ENCODE results near the gene SLC10A7.

Gene SLC10A7

DNA sequence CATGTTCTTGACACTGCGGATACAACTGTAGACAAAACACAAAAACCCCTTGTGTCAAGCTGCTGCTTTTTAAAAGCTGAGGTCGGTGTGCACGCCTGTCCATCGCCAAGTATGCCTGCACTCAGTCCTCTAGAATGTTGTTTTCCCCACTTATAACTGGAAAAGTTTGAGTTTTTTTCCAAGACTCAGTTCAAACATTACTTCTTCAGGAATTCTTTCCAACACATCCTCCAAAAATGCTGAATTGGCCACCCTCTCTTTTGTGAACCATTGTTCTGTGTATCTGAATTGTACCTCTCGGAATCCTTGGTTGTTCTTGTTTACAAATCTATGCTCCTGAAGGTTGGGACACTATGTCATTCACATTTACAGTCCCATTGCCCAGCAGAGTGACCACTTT, 212.8 kb downstream of the SLC10A7 start:
- Histone ChIP-seq H3K27me3 (ENCODE audit: control insufficient read depth in 2 of 2, insufficient read depth in 2 of 2, low read length in 2 of 2) (no peaks in the 10 kb centered on the region), H3K9ac (ENCODE audit: low read depth in 1 of 2, low read length in 2 of 2) (no peak overlapping the region), H3K27ac (ENCODE audit: low read depth in 2 of 2, low read length in 2 of 2) (no peak overlapping the region), H3K4me3 (ENCODE audit: low read length in 2 of 2) (no peak overlapping the region), H3K9me3 (ENCODE audit: control insufficient read depth in 2 of 2, low read length in 2 of 2) (no peaks in the 10 kb centered on the region), H3K36me3 (ENCODE audit: control insufficient read depth in 2 of 2, insufficient read depth in 2 of 2, low read length in 2 of 2) (no peaks in the 10 kb centered on the region), H3K4me1 (ENCODE audit: control insufficient read depth in 2 of 2, insufficient read depth in 2 of 2, low read length in 2 of 2) (no peaks in the 10 kb centered on the region)

DNA sequence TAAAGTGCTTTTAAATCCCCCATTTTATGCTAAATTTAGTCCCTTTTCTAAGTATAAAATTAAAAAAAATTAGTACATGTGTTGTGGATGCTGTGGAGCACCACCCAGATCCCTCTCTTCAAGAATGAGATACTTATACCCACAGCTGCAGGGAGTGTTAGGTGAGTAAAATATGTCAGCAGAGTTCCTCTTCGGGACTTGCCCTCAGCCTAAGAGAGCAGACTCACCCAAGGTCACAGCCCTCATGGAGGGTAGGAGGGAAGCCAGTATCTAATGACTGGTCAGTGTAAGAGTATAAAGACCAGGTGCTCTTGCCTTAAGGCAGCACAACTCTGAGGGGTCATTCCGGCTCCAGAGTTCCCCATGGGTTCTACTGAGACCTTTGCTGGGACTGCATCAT, 218.9 kb downstream of the SLC10A7 start:
- no peak overlapping the region for H3K9ac ChIP-seq (ENCODE audit: low read depth in 1 of 2, low read length in 2 of 2)
- H3K4me1 ChIP-seq (ENCODE audit: control insufficient read depth in 2 of 2, insufficient read depth in 2 of 2, low read length in 2 of 2), result peaks cover 0 to 5% of the 10 kb centered on the region in 2 donors
- H3K36me3 ChIP-seq (ENCODE audit: control insufficient read depth in 2 of 2, insufficient read depth in 2 of 2, low read length in 2 of 2), result no peaks in the 10 kb centered on the region
- no peak overlapping the region for H3K27ac ChIP-seq (ENCODE audit: low read depth in 2 of 2, low read length in 2 of 2)
- H3K4me3 ChIP-seq (ENCODE audit: low read length in 2 of 2), result no peak overlapping the region
- H3K9me3 ChIP-seq (ENCODE audit: control insufficient read depth in 2 of 2, low read length in 2 of 2), result no peaks in the 10 kb centered on the region
- H3K27me3 ChIP-seq (ENCODE audit: control insufficient read depth in 2 of 2, insufficient read depth in 2 of 2, low read length in 2 of 2), result no peaks in the 10 kb centered on the region

DNA sequence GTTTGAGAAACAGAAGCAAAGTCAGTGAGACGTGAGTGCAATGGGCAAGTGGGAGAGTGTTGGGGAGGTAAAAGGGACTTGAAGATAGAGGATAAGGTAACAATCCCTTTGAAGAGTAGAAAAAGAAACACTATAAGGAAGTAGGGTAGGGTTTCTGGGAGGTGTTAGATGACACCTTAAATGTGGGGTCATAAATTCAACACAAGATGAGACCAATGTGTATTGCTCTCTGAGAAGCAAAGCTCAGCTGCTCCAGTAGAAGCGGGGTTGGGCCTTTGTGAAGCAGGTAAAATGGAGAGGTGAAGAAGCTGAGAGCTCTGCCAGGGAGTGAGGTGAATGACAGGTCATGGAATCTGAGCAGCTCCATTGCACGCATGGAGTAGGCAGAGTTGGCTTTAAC, 222.1 kb downstream of the SLC10A7 start:
- Histone ChIP-seq H3K27me3 (ENCODE audit: control insufficient read depth in 2 of 2, insufficient read depth in 2 of 2, low read length in 2 of 2) (no peaks in the 10 kb centered on the region), H3K4me3 (ENCODE audit: low read length in 2 of 2) (no peak overlapping the region), H3K9ac (ENCODE audit: low read depth in 1 of 2, low read length in 2 of 2) (no peak overlapping the region), H3K27ac (ENCODE audit: low read depth in 2 of 2, low read length in 2 of 2) (no peak overlapping the region), H3K9me3 (ENCODE audit: control insufficient read depth in 2 of 2, low read length in 2 of 2) (no peaks in the 10 kb centered on the region), H3K4me1 (ENCODE audit: control insufficient read depth in 2 of 2, insufficient read depth in 2 of 2, low read length in 2 of 2) (peaks cover 0 to 5% of the 10 kb centered on the region in 2 donors), H3K36me3 (ENCODE audit: control insufficient read depth in 2 of 2, insufficient read depth in 2 of 2, low read length in 2 of 2) (no peaks in the 10 kb centered on the region)

- Histone ChIP-seq H3K9ac (ENCODE audit: low read depth in 1 of 2, low read length in 2 of 2) (no peak overlapping the region), H3K4me1 (ENCODE audit: control insufficient read depth in 2 of 2, insufficient read depth in 2 of 2, low read length in 2 of 2) (peaks cover 0 to 4% of the 10 kb centered on the region in 2 donors)
Observed at GRCh38 chr4:146294776-146295175, 227.0 kb downstream of the SLC10A7 start.

GRCh38 chr4:146292508-146292907, 229.2 kb downstream of the SLC10A7 start:
- Histone ChIP-seq H3K27ac (ENCODE audit: low read depth in 2 of 2, low read length in 2 of 2) (no peak overlapping the region), H3K9me3 (ENCODE audit: control insufficient read depth in 2 of 2, low read length in 2 of 2) (no peaks in the 10 kb centered on the region), H3K36me3 (ENCODE audit: control insufficient read depth in 2 of 2, insufficient read depth in 2 of 2, low read length in 2 of 2) (peaks cover 0 to 3% of the 10 kb centered on the region in 2 donors), H3K27me3 (ENCODE audit: control insufficient read depth in 2 of 2, insufficient read depth in 2 of 2, low read length in 2 of 2) (no peaks in the 10 kb centered on the region), H3K4me1 (ENCODE audit: control insufficient read depth in 2 of 2, insufficient read depth in 2 of 2, low read length in 2 of 2) (no peaks in the 10 kb centered on the region), H3K4me3 (ENCODE audit: low read length in 2 of 2) (no peak overlapping the region), H3K9ac (ENCODE audit: low read depth in 1 of 2, low read length in 2 of 2) (no peak overlapping the region)

More at GRCh38 chr4:146294776-146295175, 227.0 kb downstream of the SLC10A7 start:
- H3K27me3 ChIP-seq (ENCODE audit: control insufficient read depth in 2 of 2, insufficient read depth in 2 of 2, low read length in 2 of 2), result no peaks in the 10 kb centered on the region
- no peaks in the 10 kb centered on the region for H3K9me3 ChIP-seq (ENCODE audit: control insufficient read depth in 2 of 2, low read length in 2 of 2)
- H3K36me3 ChIP-seq (ENCODE audit: control insufficient read depth in 2 of 2, insufficient read depth in 2 of 2, low read length in 2 of 2), result peaks cover 0 to 3% of the 10 kb centered on the region in 2 donors
- H3K27ac ChIP-seq (ENCODE audit: low read depth in 2 of 2, low read length in 2 of 2), result no peak overlapping the region
- no peak overlapping the region for H3K4me3 ChIP-seq (ENCODE audit: low read length in 2 of 2)

GRCh38 chr4:146291313-146291712, 230.4 kb downstream of the SLC10A7 start:
- H3K36me3 ChIP-seq (ENCODE audit: control insufficient read depth in 2 of 2, insufficient read depth in 2 of 2, low read length in 2 of 2), result peaks cover 3 to 4% of the 10 kb centered on the region in 2 donors
- no peaks in the 10 kb centered on the region for H3K27me3 ChIP-seq (ENCODE audit: control insufficient read depth in 2 of 2, insufficient read depth in 2 of 2, low read length in 2 of 2)
- H3K4me3 ChIP-seq (ENCODE audit: low read length in 2 of 2), result no peak overlapping the region
- no peak overlapping the region for H3K9ac ChIP-seq (ENCODE audit: low read depth in 1 of 2, low read length in 2 of 2)
- H3K9me3 ChIP-seq (ENCODE audit: control insufficient read depth in 2 of 2, low read length in 2 of 2), result no peaks in the 10 kb centered on the region
- H3K4me1 ChIP-seq (ENCODE audit: control insufficient read depth in 2 of 2, insufficient read depth in 2 of 2, low read length in 2 of 2), result no peaks in the 10 kb centered on the region
- no peak overlapping the region for H3K27ac ChIP-seq (ENCODE audit: low read depth in 2 of 2, low read length in 2 of 2)

- no peaks in the 10 kb centered on the region for H3K9me3 ChIP-seq (ENCODE audit: control insufficient read depth in 2 of 2, low read length in 2 of 2)
- no peak overlapping the region for H3K27ac ChIP-seq (ENCODE audit: low read depth in 2 of 2, low read length in 2 of 2)
- no peaks in the 10 kb centered on the region for H3K4me1 ChIP-seq (ENCODE audit: control insufficient read depth in 2 of 2, insufficient read depth in 2 of 2, low read length in 2 of 2)
- H3K9ac ChIP-seq (ENCODE audit: low read depth in 1 of 2, low read length in 2 of 2), result no peak overlapping the region
- peaks cover 3 to 4% of the 10 kb centered on the region in 2 donors for H3K36me3 ChIP-seq (ENCODE audit: control insufficient read depth in 2 of 2, insufficient read depth in 2 of 2, low read length in 2 of 2)
- H3K4me3 ChIP-seq (ENCODE audit: low read length in 2 of 2), result no peak overlapping the region
- no peaks in the 10 kb centered on the region for H3K27me3 ChIP-seq (ENCODE audit: control insufficient read depth in 2 of 2, insufficient read depth in 2 of 2, low read length in 2 of 2)
Observed at GRCh38 chr4:146288193-146288592, 233.5 kb downstream of the SLC10A7 start.

- H3K27ac ChIP-seq (ENCODE audit: low read depth in 2 of 2, low read length in 2 of 2), result no peak overlapping the region
Observed at GRCh38 chr4:146285037-146285436, 236.7 kb downstream of the SLC10A7 start.

DNA sequence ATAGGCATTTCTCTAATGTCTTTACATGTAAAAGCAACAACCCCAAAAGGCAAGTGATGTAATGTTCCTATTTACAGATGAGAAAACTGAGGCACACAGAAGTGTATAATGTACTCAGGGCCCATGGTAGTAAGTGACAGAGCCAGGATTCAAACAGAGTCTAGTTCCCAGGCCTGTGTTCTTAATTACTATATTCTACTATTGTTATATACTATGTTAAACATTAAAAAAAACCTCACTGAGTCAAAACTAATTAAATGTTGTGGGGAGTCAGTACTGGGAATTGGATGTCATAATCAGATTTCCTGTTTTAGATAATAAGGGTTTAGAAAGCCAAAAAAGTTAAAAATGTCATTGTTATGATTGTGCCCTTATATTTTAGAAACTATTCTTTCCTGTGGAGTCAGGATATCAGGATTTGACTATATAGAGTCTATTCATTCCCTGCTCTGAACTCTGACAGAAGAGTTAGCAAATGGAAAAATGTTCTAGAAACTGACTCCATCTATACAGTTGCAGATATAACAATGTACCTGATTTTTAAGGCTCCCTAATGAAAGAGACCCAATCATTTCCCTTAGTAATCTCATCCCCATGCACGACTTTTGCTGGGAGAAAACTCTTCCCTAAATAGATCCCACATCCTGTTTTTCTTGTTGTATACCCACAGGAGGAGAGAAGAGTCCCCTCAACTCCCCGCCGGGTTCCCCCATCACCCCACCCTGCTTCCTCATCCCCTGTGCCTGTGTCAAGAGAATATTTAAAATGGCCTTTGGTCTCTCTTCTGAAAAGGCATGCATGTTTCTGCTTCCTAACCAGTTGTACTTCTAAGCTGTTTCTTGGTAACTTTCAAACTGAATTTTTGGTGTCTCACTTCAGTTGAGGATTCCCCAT, 237.7 kb downstream of the SLC10A7 start:
- H3K4me1 ChIP-seq (ENCODE audit: control insufficient read depth in 2 of 2, insufficient read depth in 2 of 2, low read length in 2 of 2), result no peaks in the 10 kb centered on the region
- no peak overlapping the region for H3K4me3 ChIP-seq (ENCODE audit: low read length in 2 of 2)
- no peak overlapping the region for H3K27ac ChIP-seq (ENCODE audit: low read depth in 2 of 2, low read length in 2 of 2)
- H3K27me3 ChIP-seq (ENCODE audit: control insufficient read depth in 2 of 2, insufficient read depth in 2 of 2, low read length in 2 of 2), result no peaks in the 10 kb centered on the region
- no peak overlapping the region for H3K9ac ChIP-seq (ENCODE audit: low read depth in 1 of 2, low read length in 2 of 2)
- H3K9me3 ChIP-seq (ENCODE audit: control insufficient read depth in 2 of 2, low read length in 2 of 2), result no peaks in the 10 kb centered on the region
- H3K36me3 ChIP-seq (ENCODE audit: control insufficient read depth in 2 of 2, insufficient read depth in 2 of 2, low read length in 2 of 2), result peaks cover 0 to 4% of the 10 kb centered on the region in 2 donors

More at GRCh38 chr4:146285037-146285436, 236.7 kb downstream of the SLC10A7 start:
- peaks cover 0 to 4% of the 10 kb centered on the region in 2 donors for H3K36me3 ChIP-seq (ENCODE audit: control insufficient read depth in 2 of 2, insufficient read depth in 2 of 2, low read length in 2 of 2)
- H3K4me3 ChIP-seq (ENCODE audit: low read length in 2 of 2), result no peak overlapping the region
- no peaks in the 10 kb centered on the region for H3K27me3 ChIP-seq (ENCODE audit: control insufficient read depth in 2 of 2, insufficient read depth in 2 of 2, low read length in 2 of 2)
- H3K9ac ChIP-seq (ENCODE audit: low read depth in 1 of 2, low read length in 2 of 2), result no peak overlapping the region
- no peaks in the 10 kb centered on the region for H3K9me3 ChIP-seq (ENCODE audit: control insufficient read depth in 2 of 2, low read length in 2 of 2)
- no peaks in the 10 kb centered on the region for H3K4me1 ChIP-seq (ENCODE audit: control insufficient read depth in 2 of 2, insufficient read depth in 2 of 2, low read length in 2 of 2)

- Histone ChIP-seq H3K4me3 (ENCODE audit: low read length in 2 of 2) (no peak overlapping the region), H3K27me3 (ENCODE audit: control insufficient read depth in 2 of 2, insufficient read depth in 2 of 2, low read length in 2 of 2) (no peaks in the 10 kb centered on the region), H3K27ac (ENCODE audit: low read depth in 2 of 2, low read length in 2 of 2) (no peak overlapping the region), H3K9me3 (ENCODE audit: control insufficient read depth in 2 of 2, low read length in 2 of 2) (no peaks in the 10 kb centered on the region), H3K9ac (ENCODE audit: low read depth in 1 of 2, low read length in 2 of 2) (no peak overlapping the region), H3K4me1 (ENCODE audit: control insufficient read depth in 2 of 2, insufficient read depth in 2 of 2, low read length in 2 of 2) (no peaks in the 10 kb centered on the region), H3K36me3 (ENCODE audit: control insufficient read depth in 2 of 2, insufficient read depth in 2 of 2, low read length in 2 of 2) (peaks cover 0 to 4% of the 10 kb centered on the region in 2 donors)
Observed at GRCh38 chr4:146282657-146283056, 239.1 kb downstream of the SLC10A7 start.
